Urinary bladder (tissue), 4 donors: ENCODE measurements around the gene SELENOO. TPM values are rescaled to one million over a fixed set of nuclear protein-coding genes. Genes with fewer than 3 reads are reported as not detected.

Source experiments
- DNase-seq: peaks from one replicate; pipeline ENCODE4 v3.0.0-alpha.2; 2015; ENCODE audit errors: extremely low spot score
- H3K27ac ChIP-seq: one replicate; pipeline ENCODE4 v1.5.1; 2013; ENCODE audit warnings: low read depth, mild to moderate bottlenecking, moderate library complexity
- H3K36me3 ChIP-seq: one replicate; pipeline ENCODE4 v1.6.1; 2013; ENCODE audit warnings: mild to moderate bottlenecking, moderate library complexity; ENCODE audit not compliant: insufficient read depth
- H3K4me1 ChIP-seq: one replicate; pipeline ENCODE4 v1.6.1; 2013; ENCODE audit warnings: mild to moderate bottlenecking, moderate library complexity; ENCODE audit not compliant: insufficient read depth
- H3K4me3 ChIP-seq: one replicate; pipeline ENCODE4 v1.5.1; 2013; ENCODE audit warnings: low read depth, low read length
- WGBS: extraction: QIAGEN DNeasy Blood & Tissue Kit; methylation state at CpG from one replicate; pipeline ENCODE4 v1.1.7; 2013; 5-methylcytosine and 5-hydroxymethylcytosine counted together
- polyA plus RNA-seq: library from polyadenylated mRNA; stranded (reverse); fragments of 200-250 nt; gene quantifications from one replicate; pipeline ENCODE4 v1.2.3, GENCODE V29; 2013
- total RNA-seq: library from RNA; depleted of rRNA; stranded (reverse); fragments of >200 nt; gene quantifications from one replicate; pipeline ENCODE4 v1.2.3, GENCODE V29; 2014
- donor health status: healthy with polysubstance abuse.
- donor health status: healthy.

The SELENOO gene
- total and polyA plus RNA-seq, 2 donors = 9.5 to 23.0 TPM

DNA sequence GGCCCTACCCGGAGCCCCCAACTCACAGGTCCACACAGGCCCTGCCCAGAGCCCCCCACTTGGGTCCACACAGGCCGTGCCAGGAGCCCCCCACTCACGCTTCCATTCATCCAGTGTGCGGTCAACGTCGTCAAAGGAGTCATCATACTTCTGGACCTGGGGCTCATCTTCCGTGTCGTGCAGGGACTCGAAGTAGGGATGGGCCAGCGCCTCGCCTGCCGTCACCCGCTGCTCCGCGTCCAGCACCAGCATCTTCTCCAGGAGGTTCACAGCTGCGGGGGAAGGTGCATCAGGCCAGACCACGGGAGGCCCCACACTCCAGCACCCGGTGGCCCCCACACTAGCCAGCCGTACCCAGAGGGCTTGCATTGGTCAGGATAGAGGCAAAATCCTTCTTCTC, 54.3 kb downstream of the SELENOO start:
- Histone ChIP-seq H3K27ac (no peak overlapping the region), H3K4me3 (no peak overlapping the region), H3K36me3 (no peaks in the 10 kb centered on the region), H3K4me1 (no peaks in the 10 kb centered on the region)
- 87% methylated on average over 19 of the region's 19 CpGs for WGBS
- DNase-seq = no peak

DNA sequence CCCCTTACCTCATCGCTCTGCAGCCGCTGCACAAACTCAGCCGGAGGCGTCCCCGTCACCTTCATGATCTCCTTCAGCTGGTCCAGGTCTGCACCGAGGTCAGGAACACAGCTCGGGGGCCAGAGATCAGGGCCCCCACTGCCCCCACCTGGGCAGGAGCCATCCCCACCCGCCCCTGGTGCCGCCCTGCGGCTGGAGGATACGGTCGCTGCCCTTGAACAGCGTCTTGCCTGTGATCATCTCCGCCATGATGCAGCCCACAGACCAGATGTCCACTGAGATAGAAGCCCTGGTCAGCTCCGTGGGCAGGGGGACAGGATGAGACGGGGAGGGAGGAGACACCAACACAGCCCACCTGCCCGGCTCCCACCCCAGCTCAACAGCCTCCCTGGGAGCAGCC, 54.8 kb downstream of the SELENOO start:
- H3K4me1 ChIP-seq = peaks cover 2% of the 10 kb centered on the region
- WGBS = 91% methylated on average over 17 of the region's 17 CpGs

DNA sequence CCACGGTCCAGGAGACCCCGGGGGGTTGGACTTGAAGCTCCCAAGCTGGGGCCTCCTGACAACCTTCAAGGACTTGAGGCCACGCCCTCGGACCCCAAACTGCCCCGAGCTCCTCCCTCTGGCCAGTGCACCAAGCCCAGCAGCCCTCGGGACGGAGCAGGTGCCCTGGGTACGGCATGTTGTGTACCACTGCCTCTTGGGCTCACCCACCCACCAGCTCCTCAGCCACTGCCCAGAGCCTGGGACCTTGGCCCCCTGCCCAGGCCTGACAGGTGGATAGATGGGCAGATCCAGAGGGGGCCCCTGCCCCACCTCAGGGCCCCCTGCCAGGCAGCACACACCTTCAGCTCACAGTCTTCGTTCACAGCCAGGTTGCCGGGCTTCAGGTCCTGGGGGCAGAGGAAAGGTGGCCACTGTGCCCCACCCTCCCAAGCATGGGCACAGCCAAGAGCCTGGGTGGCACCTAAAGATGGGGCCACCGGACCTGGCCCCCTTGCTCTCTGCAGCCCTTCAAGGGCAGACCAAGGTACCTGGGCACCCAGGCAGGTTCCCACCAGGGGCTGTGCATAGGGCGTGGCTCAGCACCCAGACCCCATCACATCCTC, 55.5 kb downstream of the SELENOO start:
- 87% methylated on average over 12 of the region's 12 CpGs for WGBS
- Histone ChIP-seq H3K4me3 (no peak overlapping the region), H3K4me1 (peaks cover 3% of the 10 kb centered on the region), H3K27ac (no peak overlapping the region), H3K36me3 (no peaks in the 10 kb centered on the region)
- no peak for DNase-seq

More for the DNA sequence above, 54.8 kb downstream of the SELENOO start:
- no peak for DNase-seq
- Histone ChIP-seq H3K4me3 (no peak overlapping the region), H3K27ac (no peak overlapping the region), H3K36me3 (no peaks in the 10 kb centered on the region)

DNA sequence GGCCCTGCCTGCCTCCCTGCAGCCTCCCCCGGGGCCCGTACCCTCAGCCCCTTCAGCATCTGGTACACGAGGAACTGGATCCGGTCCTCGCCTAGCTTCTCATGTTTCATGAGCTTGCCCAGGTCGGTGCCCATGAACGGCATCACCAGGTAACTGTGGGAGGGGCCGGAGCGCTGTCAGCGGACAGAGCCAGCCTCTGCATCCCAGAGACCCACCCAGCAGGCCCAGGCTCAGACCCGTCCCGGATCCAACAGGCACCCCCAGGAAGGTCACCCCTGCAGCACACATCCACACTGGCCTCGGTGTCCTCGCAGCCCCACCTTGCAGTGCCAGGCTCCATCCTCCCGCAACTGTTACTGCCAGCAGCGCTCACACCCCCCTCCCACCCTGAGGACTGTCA, 56.2 kb downstream of the SELENOO start:
- H3K36me3 ChIP-seq = no peaks in the 10 kb centered on the region
- peaks cover 3% of the 10 kb centered on the region for H3K4me1 ChIP-seq
- no peak for DNase-seq
- H3K4me3 ChIP-seq = no peak overlapping the region
- 85% methylated on average over 16 of the region's 16 CpGs for WGBS
- H3K27ac ChIP-seq = no peak overlapping the region

- Histone ChIP-seq H3K4me3 (no peak overlapping the region), H3K27ac (no peak overlapping the region), H3K36me3 (no peaks in the 10 kb centered on the region), H3K4me1 (peaks cover 3% of the 10 kb centered on the region)
- 78% methylated on average over 31 of the region's 31 CpGs for WGBS
- DNase-seq = no peak
Measured at GRCh38 chr22:50257451-50258360, 56.9 kb downstream of the SELENOO start.

DNA sequence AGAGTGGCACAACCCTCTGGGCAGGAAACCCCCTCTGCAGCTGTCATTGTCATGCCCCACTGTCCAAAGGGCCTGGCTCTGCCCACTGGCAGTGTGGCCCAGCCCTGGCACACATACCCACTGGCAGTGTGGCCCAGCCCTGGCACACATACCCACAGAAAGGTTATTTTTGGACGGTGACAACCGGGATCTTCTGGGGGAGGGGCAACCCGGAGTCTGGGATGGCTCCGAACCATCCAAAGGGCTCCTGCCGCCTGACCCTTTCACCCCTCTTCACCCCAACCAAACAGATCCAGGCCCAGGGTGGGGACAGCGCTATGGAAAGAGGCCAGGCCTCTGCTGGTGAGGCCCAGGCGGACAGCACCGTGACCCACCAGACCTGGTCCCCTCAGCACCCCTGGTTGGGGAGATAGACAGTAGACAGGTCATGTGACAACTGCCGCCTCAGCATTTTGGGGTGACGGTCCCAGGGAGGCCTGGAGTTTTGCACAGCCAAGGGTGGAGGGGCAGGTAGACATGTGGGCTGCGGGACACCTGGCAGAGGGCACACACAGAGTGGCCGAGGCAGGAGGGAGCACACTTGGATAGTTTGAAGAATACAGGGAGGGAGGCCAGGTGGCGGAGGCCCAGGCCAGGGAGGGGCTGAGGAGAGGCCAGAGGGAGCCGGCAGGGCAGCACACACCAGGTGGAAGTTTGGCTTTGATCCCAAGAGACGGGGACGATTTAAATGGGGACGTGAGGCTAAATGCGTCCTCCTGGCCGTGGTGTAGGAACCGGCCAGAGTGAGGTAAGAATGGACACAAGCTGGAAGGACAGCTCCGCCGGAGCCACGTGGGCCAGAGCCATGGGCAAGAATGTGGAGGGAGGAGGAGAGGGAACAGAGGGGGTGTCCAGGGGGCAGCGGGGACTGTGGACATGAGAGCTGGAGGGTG, 57.8 kb downstream of the SELENOO start:
- no peak for DNase-seq
- 77% methylated on average over 24 of the region's 24 CpGs for WGBS
- H3K27ac ChIP-seq = no peak overlapping the region
- H3K36me3 ChIP-seq = no peaks in the 10 kb centered on the region
- H3K4me1 ChIP-seq = peaks cover 3% of the 10 kb centered on the region
- H3K4me3 ChIP-seq = no peak overlapping the region

- Histone ChIP-seq H3K36me3 (no peaks in the 10 kb centered on the region), H3K4me1 (peaks cover 3% of the 10 kb centered on the region), H3K4me3 (no peak overlapping the region), H3K27ac (no peak overlapping the region)
- no peak for DNase-seq
- 92% methylated on average over 15 of the region's 15 CpGs for WGBS
Measured at GRCh38 chr22:50259302-50259701, 58.5 kb downstream of the SELENOO start.

GRCh38 chr22:50260434-50260800, 59.6 kb downstream of the SELENOO start:
- DNase-seq = no peak
- 28% methylated on average over 11 of the region's 11 CpGs for WGBS
- Histone ChIP-seq H3K27ac (no peak overlapping the region), H3K36me3 (no peaks in the 10 kb centered on the region), H3K4me1 (peaks cover 3% of the 10 kb centered on the region), H3K4me3 (peak overlapping the region; percentile 57)

GRCh38 chr22:50260801-50261614, 60.2 kb downstream of the SELENOO start:
- peaks cover 3% of the 10 kb centered on the region for H3K4me1 ChIP-seq
- H3K27ac ChIP-seq = no peak overlapping the region
- no peaks in the 10 kb centered on the region for H3K36me3 ChIP-seq
- peak overlapping the region; percentile 57 for H3K4me3 ChIP-seq
- DNase-seq = no peak
- WGBS = under 1% methylated on average over 92 of the region's 92 CpGs

DNA sequence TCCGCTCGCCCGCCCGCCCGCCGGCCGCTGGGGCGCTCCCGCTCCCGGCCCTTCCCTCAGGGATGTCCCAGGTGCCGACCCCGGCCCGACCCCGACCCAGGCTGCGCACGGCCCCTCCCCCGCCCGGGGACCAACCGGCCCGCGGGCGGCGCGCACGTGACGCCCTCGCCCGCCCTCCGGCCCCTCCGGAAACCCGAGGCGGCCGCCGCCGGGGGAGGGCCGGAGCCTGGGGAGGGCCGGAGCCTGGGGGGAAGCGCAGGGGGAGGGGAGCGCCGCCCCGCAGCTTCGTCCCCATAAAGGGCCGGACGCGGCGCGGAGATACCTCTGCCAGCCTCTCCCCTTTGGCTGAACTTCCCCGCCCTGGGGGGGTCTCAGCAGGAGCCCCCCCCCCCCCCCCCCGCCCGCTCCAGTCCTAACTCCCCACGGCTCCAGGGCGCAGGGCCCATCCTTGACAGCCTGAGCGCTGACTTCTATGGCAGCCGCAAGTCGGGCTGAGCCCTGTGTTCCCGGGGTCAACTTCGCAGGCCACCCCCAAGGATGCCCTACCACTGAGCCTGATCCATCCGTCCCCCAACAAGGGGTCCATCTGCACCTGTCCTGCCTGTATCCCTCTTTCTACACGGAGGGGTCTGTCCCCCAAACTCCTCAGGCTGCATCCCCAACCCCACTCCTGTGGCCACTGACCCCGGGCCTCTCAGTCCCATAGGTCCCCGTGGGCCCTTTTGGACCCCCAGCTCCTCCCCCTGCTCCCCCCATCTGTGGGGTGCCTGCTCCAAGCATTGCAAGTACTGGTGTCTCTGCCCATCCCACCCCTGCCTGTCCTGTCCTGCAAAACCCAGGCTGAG, 61.0 kb downstream of the SELENOO start, which contains the start of gene MAPK12:
TSS of gene MAPK12 (minus strand) at position 69 of the 845 bp plus-strand sequence. CDS start 174 bp downstream, outside the sequence.
- Histone ChIP-seq H3K36me3 (no peaks in the 10 kb centered on the region), H3K4me3 (peak within 1 kb of the TSS; percentile 57), H3K4me1 (peaks cover 3% of the 10 kb centered on the region), H3K27ac (no peak within 1 kb of the TSS)
- 3% methylated on average over 60 of the region's 61 CpGs for WGBS
- no peak for DNase-seq

GRCh38 chr22:50262460-50262911, 61.7 kb downstream of the SELENOO start:
- H3K4me3 ChIP-seq = no peak overlapping the region
- WGBS = 75% methylated on average over 7 of the region's 7 CpGs

More at GRCh38 chr22:50262460-50262911, 61.7 kb downstream of the SELENOO start:
- Histone ChIP-seq H3K4me1 (peaks cover 3% of the 10 kb centered on the region), H3K27ac (no peak overlapping the region), H3K36me3 (no peaks in the 10 kb centered on the region)
- no peak for DNase-seq
